ENCODE results near the gene IRF2BP2. TPM values are rescaled to one million over a fixed set of nuclear protein-coding genes. Genes with fewer than 3 reads are reported as not detected.

The IRF2BP2 gene
- total RNA-seq, 1 experiment from 2014 or later: 78.8 TPM

DNA sequence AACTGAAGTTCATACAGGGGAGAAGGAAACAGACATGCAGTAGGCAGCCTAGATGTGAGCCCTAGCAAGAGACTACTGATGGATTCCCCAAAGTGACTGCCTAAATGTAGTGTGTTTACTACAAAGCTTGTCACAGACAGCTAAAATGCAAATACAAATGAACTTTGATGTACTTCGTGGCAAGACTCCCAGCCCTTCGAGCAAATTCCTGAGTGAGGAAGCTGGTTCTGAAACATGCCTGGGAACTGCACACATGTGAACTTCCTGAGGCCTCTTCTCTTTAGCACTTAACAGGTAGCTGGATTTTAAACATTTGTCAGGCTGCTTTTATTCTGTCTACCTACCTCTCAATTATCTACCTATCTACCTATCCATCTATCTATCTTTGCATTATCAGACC is 6.7 kb upstream of the IRF2BP2 start:
- Histone ChIP-seq H3K4me1 (ENCODE audit: insufficient read depth, low read length) (peaks cover 44% of the 10 kb centered on the region), H3K79me2 (ENCODE audit: low read length) (no peaks in the 10 kb centered on the region), H3K27ac (ENCODE audit: low read length) (no peak overlapping the region), H3K36me3 (ENCODE audit: low read depth, low read length) (no peaks in the 10 kb centered on the region), H3K4me2 (ENCODE audit: low read length) (no peak overlapping the region), H4K20me1 (ENCODE audit: low read length) (no peaks in the 10 kb centered on the region), H3K9me3 (ENCODE audit: low read length) (no peaks in the 10 kb centered on the region), H3K27me3 (ENCODE audit: low read length) (no peaks in the 10 kb centered on the region), H2AFZ (ENCODE audit: low read length) (no peak overlapping the region), H3K4me3 (ENCODE audit: low read length) (no peak overlapping the region), H3F3A (ENCODE audit: low read length, unreplicated experiment) (no peaks in the 10 kb centered on the region), H3K9ac (ENCODE audit: low read length) (no peak overlapping the region), H3K9me2 (replicated peaks; ENCODE audit: low read length) (no peaks in the 10 kb centered on the region)
- intact Hi-C loops (cut with micrococcal nuclease): loop anchor here (10.0 kb wide), 1 partner anchor 78 kb away; no protein-coding TSS in a partner anchor
- BruUV-seq (replicated peaks): no TSS peak
- ChIA-PET CTCF (interaction anchor here (0.7 kb wide), 1 partner anchor 395 kb away, joined by 3 read pairs; no protein-coding TSS in a partner anchor), POLR2A (ENCODE audit: unreplicated experiment) (no interaction called here)
- no peak for DNase-seq
- TF ChIP-seq, protein P1, sequence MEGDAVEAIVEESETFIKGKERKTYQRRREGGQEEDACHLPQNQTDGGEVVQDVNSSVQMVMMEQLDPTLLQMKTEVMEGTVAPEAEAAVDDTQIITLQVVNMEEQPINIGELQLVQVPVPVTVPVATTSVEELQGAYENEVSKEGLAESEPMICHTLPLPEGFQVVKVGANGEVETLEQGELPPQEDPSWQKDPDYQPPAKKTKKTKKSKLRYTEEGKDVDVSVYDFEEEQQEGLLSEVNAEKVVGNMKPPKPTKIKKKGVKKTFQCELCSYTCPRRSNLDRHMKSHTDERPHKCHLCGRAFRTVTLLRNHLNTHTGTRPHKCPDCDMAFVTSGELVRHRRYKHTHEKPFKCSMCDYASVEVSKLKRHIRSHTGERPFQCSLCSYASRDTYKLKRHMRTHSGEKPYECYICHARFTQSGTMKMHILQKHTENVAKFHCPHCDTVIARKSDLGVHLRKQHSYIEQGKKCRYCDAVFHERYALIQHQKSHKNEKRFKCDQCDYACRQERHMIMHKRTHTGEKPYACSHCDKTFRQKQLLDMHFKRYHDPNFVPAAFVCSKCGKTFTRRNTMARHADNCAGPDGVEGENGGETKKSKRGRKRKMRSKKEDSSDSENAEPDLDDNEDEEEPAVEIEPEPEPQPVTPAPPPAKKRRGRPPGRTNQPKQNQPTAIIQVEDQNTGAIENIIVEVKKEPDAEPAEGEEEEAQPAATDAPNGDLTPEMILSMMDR (conservative IDR thresholded peaks at IDR 0.05; ENCODE audit: low read depth, low read length): no peak
- TF ChIP-seq EZH2 (IDR thresholded peaks at IDR 0.05; ENCODE audit: low read length, unreplicated experiment) (no peak), EZH2phosphoT487 (IDR thresholded peaks at IDR 0.05; ENCODE audit: borderline replicate concordance, low read length) (no peak)
- no peak for ATAC-seq

DNA sequence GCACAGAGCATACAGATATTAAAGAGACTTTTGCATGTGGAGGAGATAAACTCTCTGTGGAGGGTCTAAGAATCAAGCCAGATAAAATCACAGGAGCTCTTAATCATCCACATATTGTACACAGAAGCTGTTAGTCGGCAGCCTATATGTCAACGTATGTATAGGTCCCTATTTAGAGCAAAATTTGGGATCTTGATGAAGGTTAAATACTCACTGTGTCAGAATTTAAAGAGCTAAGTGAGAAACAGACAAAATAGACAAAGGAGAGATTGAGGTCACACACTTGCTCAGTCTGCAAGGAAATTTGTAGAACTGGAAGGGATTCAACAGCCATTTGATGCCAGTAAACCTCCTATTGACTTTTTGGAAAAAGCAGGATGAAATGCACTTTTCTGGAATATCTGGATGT is 4.1 kb upstream of the IRF2BP2 start:
- peaks cover 48% of the 10 kb centered on the region for H3K4me1 ChIP-seq (ENCODE audit: insufficient read depth, low read length)
- H3K9me2 ChIP-seq (replicated peaks; ENCODE audit: low read length): no peaks in the 10 kb centered on the region

More for the DNA sequence above, 4.1 kb upstream of the IRF2BP2 start:
- no peak overlapping the region for H3K4me3 ChIP-seq (ENCODE audit: low read length)
- no peak for DNase-seq
- peak overlapping the region; percentile 97 for H3K27ac ChIP-seq (ENCODE audit: low read length)
- H3K9me3 ChIP-seq (ENCODE audit: low read length): no peaks in the 10 kb centered on the region
- no peaks in the 10 kb centered on the region for H3K27me3 ChIP-seq (ENCODE audit: low read length)
- ChIA-PET POLR2A (ENCODE audit: unreplicated experiment) (no interaction called here), CTCF (no interaction called here)
- H3F3A ChIP-seq (ENCODE audit: low read length, unreplicated experiment): no peaks in the 10 kb centered on the region
- no TSS peak for BruUV-seq (replicated peaks)
- H3K36me3 ChIP-seq (ENCODE audit: low read depth, low read length): no peaks in the 10 kb centered on the region
- TF ChIP-seq EZH2 (IDR thresholded peaks at IDR 0.05; ENCODE audit: low read length, unreplicated experiment) (no peak), EZH2phosphoT487 (IDR thresholded peaks at IDR 0.05; ENCODE audit: borderline replicate concordance, low read length) (no peak)
- TF ChIP-seq, protein P1 (conservative IDR thresholded peaks at IDR 0.05; ENCODE audit: low read depth, low read length): no peak
- intact Hi-C loops (cut with micrococcal nuclease): loop anchor here (5.0 to 10.0 kb wide), 2 partner anchors 81 to 363 kb away; no protein-coding TSS in a partner anchor
- H3K4me2 ChIP-seq (ENCODE audit: low read length): peak overlapping the region; percentile 87
- H4K20me1 ChIP-seq (ENCODE audit: low read length): no peaks in the 10 kb centered on the region
- no peak for ATAC-seq
- peaks cover 2% of the 10 kb centered on the region for H3K79me2 ChIP-seq (ENCODE audit: low read length)
- no peak overlapping the region for H2AFZ ChIP-seq (ENCODE audit: low read length)
- peak overlapping the region; percentile 61; the same call in 1 of the 2 replicates for H3K9ac ChIP-seq (ENCODE audit: low read length)

Data from PC-3 (cell line).